Measurements from ENCODE around the gene PPP2R3B.

Gene PPP2R3B

GRCh38 chrX:352582-353314 is 34.0 kb downstream of the PPP2R3B start (continued):
- TF ChIP-seq GLIS1 (tag by site-specific recombination; IDR thresholded peaks at IDR 0.05): no peak
- no peak for TF ChIP-seq REPIN1 (tag by site-specific recombination; IDR thresholded peaks at IDR 0.05; ENCODE audit: low read depth)
- no peak for TF ChIP-seq ZNF792 (tag by site-specific recombination; IDR thresholded peaks at IDR 0.05)
- no peak for TF ChIP-seq ZNF274 (IDR thresholded peaks at IDR 0.05; ENCODE audit: low read length)
- TF ChIP-seq ZNF274 (tag by site-specific recombination; IDR thresholded peaks at IDR 0.05; ENCODE audit: borderline replicate concordance): no peak
- TF ChIP-seq ZNF335 (tag by site-specific recombination; conservative IDR thresholded peaks at IDR 0.05): no peak
- no peak for TF ChIP-seq ZNF140 (tag by site-specific recombination; IDR thresholded peaks at IDR 0.05)
- TF ChIP-seq ZNF157 (tag by site-specific recombination; IDR thresholded peaks at IDR 0.05): no peak

GRCh38 chrX:352181-352580 is 34.5 kb downstream of the PPP2R3B start:
- no peak overlapping the region for H3K27ac ChIP-seq (ENCODE audit: extremely low read depth, low read depth, low read length)
- H3K4me3 ChIP-seq (ENCODE audit: low read depth, low read length): no peak overlapping the region
- TF ChIP-seq ZNF112 (tag by site-specific recombination; IDR thresholded peaks at IDR 0.05): no peak
- no peak for TF ChIP-seq ZNF398 (tag by site-specific recombination; IDR thresholded peaks at IDR 0.05)
- TF ChIP-seq KLF7 (tag by site-specific recombination; IDR thresholded peaks at IDR 0.05; ENCODE audit: borderline replicate concordance): no peak
- TF ChIP-seq ZNF362 (tag by site-specific recombination; IDR thresholded peaks at IDR 0.05): no peak
- TF ChIP-seq ZEB2 (tag by site-specific recombination; IDR thresholded peaks at IDR 0.05): no peak
- no peak for TF ChIP-seq ZNF510 (tag by site-specific recombination; IDR thresholded peaks at IDR 0.05; ENCODE audit: insufficient replicate concordance)
- TF ChIP-seq ZNF530 (tag by site-specific recombination; IDR thresholded peaks at IDR 0.05; ENCODE audit: low read depth): no peak
- no peak for TF ChIP-seq ZNF391 (tag by site-specific recombination; IDR thresholded peaks at IDR 0.05; ENCODE audit: borderline replicate concordance, low read depth)
- no peak for TF ChIP-seq ZNF174 (tag by site-specific recombination; IDR thresholded peaks at IDR 0.05)
- TF ChIP-seq ZNF747 (tag by site-specific recombination; IDR thresholded peaks at IDR 0.05): no peak
- no peak for TF ChIP-seq ZNF266 (tag by site-specific recombination; IDR thresholded peaks at IDR 0.05; ENCODE audit: low read depth)
- no peak for TF ChIP-seq ZNF311 (tag by site-specific recombination; IDR thresholded peaks at IDR 0.05; ENCODE audit: borderline replicate concordance)
- TF ChIP-seq ZNF37A (tag by site-specific recombination; IDR thresholded peaks at IDR 0.05): no peak
- no peak for TF ChIP-seq ZNF548 (tag by site-specific recombination; IDR thresholded peaks at IDR 0.05)
- POLR2A ChIA-PET: no interaction called here
- no peaks in the 10 kb centered on the region for H3K9me3 ChIP-seq (ENCODE audit: control insufficient read depth, insufficient read depth, low read depth, low read length)
- CTCF ChIA-PET: no interaction called here
- no peaks in the 10 kb centered on the region for H3K4me1 ChIP-seq (ENCODE audit: control insufficient read depth, insufficient read depth, low read length)
- H3K36me3 ChIP-seq (ENCODE audit: control insufficient read depth in 2 of 2, insufficient read depth in 1 of 2, low read length in 2 of 2): peaks cover 0 to 10% of the 10 kb centered on the region in 2 experiments; a peak in 2 of 3 replicates

GRCh38 chrX:351736-352135 is 35.0 kb downstream of the PPP2R3B start:
- POLR2A ChIA-PET: no interaction called here
- H3K36me3 ChIP-seq (ENCODE audit: control insufficient read depth in 2 of 2, insufficient read depth in 1 of 2, low read length in 2 of 2): peaks cover 0 to 14% of the 10 kb centered on the region in 2 experiments; a peak in 2 of 3 replicates
- H3K27ac ChIP-seq (ENCODE audit: extremely low read depth, low read depth, low read length): no peak overlapping the region
- no peaks in the 10 kb centered on the region for H3K9me3 ChIP-seq (ENCODE audit: control insufficient read depth, insufficient read depth, low read depth, low read length)
- no peak overlapping the region for H3K4me3 ChIP-seq (ENCODE audit: low read depth, low read length)
- CTCF ChIA-PET: no interaction called here
- no peaks in the 10 kb centered on the region for H3K4me1 ChIP-seq (ENCODE audit: control insufficient read depth, insufficient read depth, low read length)
- TF ChIP-seq REST (tag by site-specific recombination; IDR thresholded peaks at IDR 0.05): no peak
- TF ChIP-seq ZNF544 (tag by site-specific recombination; IDR thresholded peaks at IDR 0.05): no peak
- TF ChIP-seq ZNF558 (tag by site-specific recombination; IDR thresholded peaks at IDR 0.05): no peak
- TF ChIP-seq BCL6B (tag by site-specific recombination; IDR thresholded peaks at IDR 0.05): no peak
- TF ChIP-seq ZBTB20 (tag by site-specific recombination; IDR thresholded peaks at IDR 0.05): no peak
- no peak for TF ChIP-seq ZNF670 (tag by site-specific recombination; IDR thresholded peaks at IDR 0.05; ENCODE audit: low read depth)
